Stimulated activated naive CD8-positive, alpha-beta T cell treated with anti-CD3 and anti-CD28 coated beads, Interleukin-15, Interleukin-2, amounts not matched to agents 100 ng/mL and 50 ng/mL, for 24 hours (primary cell): Measurements from ENCODE around the gene TAGLN.

Experiments used
- H3K27ac Mint-ChIP-seq: one replicate; pipeline ENCODE4 v1.8.0; 2021; ENCODE audit warnings: mild to moderate bottlenecking, mixed read lengths
- H3K27me3 Mint-ChIP-seq: one replicate; pipeline ENCODE4 v1.8.0; 2021; ENCODE audit warnings: mixed read lengths
- H3K36me3 Mint-ChIP-seq: one replicate; pipeline ENCODE4 v1.8.0; 2021; ENCODE audit warnings: low read depth, mixed read lengths
- H3K4me1 Mint-ChIP-seq: one replicate; pipeline ENCODE4 v1.8.0; 2021; ENCODE audit warnings: low read depth, mixed read lengths
- H3K4me3 Mint-ChIP-seq: one replicate; pipeline ENCODE4 v1.8.0; 2021; ENCODE audit warnings: mild to moderate bottlenecking, mixed read lengths
- H3K9me3 Mint-ChIP-seq: one replicate; pipeline ENCODE4 v1.8.0; 2021; ENCODE audit warnings: mixed read lengths

TAGLN gene

GRCh38 chr11:117187428-117187798, 11.8 kb upstream of the TAGLN start:
- Mint-ChIP-seq H3K27me3 (no peaks in the 10 kb centered on the region), H3K4me1 (no peaks in the 10 kb centered on the region)

DNA sequence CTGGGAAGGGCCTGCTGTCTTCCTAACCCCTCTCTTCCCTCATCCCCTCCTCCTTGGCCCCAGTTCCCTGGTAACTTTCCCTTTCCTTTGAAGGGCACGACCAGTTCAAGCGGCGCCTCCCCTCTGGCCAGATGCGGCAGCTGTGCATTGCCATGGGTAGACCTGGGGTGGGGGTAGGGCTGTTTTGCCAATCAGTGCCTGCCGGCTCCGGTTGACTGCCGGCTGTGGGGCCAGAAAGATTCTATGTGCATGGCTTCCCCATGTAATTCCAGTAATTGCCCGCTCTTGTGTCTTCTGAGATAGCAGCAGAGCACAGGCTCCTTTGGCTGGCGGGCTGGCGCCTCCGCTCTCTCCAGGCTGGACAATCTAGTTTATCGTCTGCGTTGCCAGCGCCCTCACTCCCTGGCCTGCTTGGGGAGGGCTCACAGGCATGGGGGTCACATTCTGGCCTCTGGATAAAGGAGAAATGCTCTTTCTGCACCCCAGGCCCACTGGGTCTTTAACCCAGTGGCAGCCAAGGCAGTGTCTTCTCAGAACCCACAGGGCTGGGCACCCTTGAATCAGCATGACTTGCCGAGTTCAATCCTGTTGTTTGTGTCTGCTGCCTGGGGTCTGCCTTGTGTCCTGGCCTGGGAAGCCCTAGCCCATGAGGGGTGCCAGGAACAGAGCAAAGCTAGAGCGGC, 11.2 kb upstream of the TAGLN start:
- peaks cover 3% of the 10 kb centered on the region for H3K36me3 Mint-ChIP-seq
- no peak overlapping the region for H3K4me3 Mint-ChIP-seq
- no peaks in the 10 kb centered on the region for H3K27me3 Mint-ChIP-seq
- H3K9me3 Mint-ChIP-seq: no peaks in the 10 kb centered on the region
- H3K27ac Mint-ChIP-seq: no peak overlapping the region
- no peaks in the 10 kb centered on the region for H3K4me1 Mint-ChIP-seq

More at GRCh38 chr11:117187428-117187798, 11.8 kb upstream of the TAGLN start:
- no peaks in the 10 kb centered on the region for H3K9me3 Mint-ChIP-seq
- peaks cover 3% of the 10 kb centered on the region for H3K36me3 Mint-ChIP-seq
- H3K4me3 Mint-ChIP-seq: no peak overlapping the region
- no peak overlapping the region for H3K27ac Mint-ChIP-seq

DNA sequence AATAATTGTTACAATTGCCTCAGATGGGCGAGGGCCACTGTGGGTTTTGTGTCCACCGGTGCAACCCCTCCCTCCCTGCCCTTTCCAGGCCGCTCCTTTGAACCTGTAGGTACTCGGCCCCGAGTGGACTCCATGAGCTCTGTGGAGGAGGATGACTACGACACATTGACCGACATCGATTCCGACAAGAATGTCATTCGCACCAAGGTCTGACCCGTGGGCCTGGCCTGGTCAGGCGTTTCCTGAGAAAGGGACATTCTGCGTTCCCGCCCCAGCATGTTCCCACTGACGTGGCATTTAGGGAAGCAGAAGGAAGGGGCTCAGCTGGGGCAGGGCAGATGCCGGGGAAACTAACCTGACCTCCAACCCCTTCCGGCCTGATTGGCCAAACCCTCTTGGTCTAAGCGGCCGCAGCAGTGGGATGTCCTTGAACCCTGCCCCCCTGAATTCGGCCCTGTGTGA, 10.5 kb upstream of the TAGLN start:
- Mint-ChIP-seq H3K9me3 (no peaks in the 10 kb centered on the region), H3K4me3 (no peak overlapping the region), H3K27me3 (no peaks in the 10 kb centered on the region), H3K4me1 (no peaks in the 10 kb centered on the region), H3K27ac (no peak overlapping the region), H3K36me3 (peaks cover 3% of the 10 kb centered on the region)

DNA sequence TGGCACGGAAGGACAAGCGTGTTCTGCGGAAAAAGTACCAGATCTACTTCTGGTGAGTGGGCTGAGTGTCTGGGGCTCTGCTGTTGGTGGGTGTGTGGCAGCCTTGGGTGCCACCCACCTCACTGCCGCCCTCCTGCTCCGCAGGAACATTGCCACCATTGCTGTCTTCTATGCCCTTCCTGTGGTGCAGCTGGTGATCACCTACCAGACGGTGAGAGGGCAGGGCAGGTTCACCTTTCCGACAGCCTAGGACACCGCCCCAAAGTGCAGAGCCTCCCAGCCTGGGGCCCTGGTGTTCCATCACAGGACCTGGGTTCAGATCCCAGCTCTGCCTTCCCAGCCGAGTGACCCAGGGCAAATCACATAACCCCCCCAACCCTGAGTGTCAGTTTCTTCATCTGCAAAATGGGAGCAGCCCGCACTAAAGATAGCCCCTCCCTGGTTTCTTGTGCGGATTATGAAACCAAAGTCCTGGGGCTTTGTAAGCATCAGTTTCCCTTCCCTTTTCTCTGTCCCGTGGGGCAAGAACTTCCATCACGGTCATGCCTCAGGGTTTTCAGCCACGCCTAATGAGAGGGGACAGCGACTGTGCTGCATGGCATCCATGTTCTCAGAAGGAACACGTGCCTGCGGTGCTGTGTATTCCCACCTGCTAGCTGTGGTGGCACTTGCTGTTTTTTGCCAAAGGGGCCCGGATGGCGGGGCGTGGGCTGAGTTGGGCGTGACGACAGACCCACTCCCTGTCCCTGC, 9.8 kb upstream of the TAGLN start:
- H3K27me3 Mint-ChIP-seq: no peaks in the 10 kb centered on the region
- H3K36me3 Mint-ChIP-seq: peaks cover 3% of the 10 kb centered on the region
- no peaks in the 10 kb centered on the region for H3K4me1 Mint-ChIP-seq
- H3K27ac Mint-ChIP-seq: no peak overlapping the region
- no peak overlapping the region for H3K4me3 Mint-ChIP-seq
- H3K9me3 Mint-ChIP-seq: no peaks in the 10 kb centered on the region

DNA sequence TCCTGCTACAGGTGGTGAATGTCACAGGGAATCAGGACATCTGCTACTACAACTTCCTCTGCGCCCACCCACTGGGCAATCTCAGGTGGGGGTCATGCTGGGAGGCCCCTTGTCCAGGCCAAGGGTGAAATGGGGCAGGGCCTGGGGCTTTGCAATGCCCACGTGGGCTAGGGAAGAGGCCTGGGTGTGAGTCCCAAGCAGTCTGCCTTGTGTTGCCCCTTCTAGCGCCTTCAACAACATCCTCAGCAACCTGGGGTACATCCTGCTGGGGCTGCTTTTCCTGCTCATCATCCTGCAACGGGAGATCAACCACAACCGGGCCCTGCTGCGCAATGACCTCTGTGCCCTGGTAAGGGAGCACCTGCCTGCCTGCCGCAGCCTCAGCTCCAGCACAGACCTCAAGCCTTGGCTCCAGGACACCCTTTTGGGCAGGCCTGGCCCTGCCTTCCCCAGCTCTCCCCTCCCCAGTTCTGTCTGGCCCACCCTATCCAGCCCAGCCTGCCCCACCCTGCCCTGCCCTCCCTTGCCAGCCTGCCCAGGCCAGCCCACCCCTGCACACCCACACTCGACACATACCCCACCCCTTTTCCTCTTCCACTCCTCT, 9.1 kb upstream of the TAGLN start:
- Mint-ChIP-seq H3K36me3 (peaks cover 3% of the 10 kb centered on the region), H3K27ac (no peak overlapping the region), H3K4me3 (no peak overlapping the region), H3K27me3 (no peaks in the 10 kb centered on the region), H3K9me3 (no peaks in the 10 kb centered on the region), H3K4me1 (no peaks in the 10 kb centered on the region)

DNA sequence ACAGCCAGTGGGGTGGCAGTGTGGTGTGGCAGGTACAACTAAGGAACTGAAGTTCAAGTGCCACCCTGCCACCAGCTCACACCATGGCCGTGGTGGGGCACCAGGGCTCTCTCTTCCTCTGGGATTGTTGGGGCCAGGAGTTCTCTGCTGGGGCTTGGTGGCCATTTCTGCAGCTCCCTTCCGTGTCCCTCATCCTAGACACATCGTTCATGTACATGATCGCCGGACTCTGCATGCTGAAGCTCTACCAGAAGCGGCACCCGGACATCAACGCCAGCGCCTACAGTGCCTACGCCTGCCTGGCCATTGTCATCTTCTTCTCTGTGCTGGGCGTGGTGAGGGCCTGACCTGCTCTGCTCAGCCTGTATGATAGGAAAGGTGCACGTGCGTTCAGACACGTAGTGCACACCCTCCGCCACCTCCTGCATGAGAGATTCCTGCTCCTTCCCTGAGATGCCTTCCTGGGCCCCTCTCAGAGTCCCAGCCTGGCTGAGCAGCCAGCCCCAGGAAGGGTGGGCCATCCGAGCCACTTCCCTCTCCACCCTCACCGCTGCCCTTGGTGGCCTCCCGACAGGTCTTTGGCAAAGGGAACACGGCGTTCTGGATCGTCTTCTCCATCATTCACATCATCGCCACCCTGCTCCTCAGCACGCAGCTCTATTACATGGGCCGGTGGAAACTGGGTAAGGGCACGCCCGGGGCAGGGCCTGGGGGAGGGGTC, 7.3 kb upstream of the TAGLN start:
- H3K27ac Mint-ChIP-seq: no peak overlapping the region
- no peaks in the 10 kb centered on the region for H3K9me3 Mint-ChIP-seq
- no peak overlapping the region for H3K4me3 Mint-ChIP-seq
- no peaks in the 10 kb centered on the region for H3K4me1 Mint-ChIP-seq
- H3K36me3 Mint-ChIP-seq: peaks cover 3% of the 10 kb centered on the region
- H3K27me3 Mint-ChIP-seq: no peaks in the 10 kb centered on the region

DNA sequence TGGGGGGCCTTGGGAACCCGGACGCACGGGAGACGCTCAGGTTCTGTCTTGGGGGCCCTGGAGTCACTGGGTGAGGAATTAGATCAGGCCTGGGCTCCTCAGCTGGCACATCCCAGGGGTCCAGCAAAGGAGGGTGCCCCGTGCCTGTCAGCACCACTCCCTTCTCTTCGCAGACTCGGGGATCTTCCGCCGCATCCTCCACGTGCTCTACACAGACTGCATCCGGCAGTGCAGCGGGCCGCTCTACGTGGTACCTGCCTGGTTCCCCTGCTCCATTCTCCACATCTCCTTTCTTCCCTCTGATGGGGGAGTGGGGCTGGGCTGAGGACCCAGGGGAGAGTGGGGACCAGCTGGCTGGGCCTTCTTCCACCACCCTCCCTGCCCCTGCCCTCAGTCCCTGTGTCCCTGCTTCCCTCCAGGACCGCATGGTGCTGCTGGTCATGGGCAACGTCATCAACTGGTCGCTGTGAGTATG, 6.7 kb upstream of the TAGLN start:
- Mint-ChIP-seq H3K36me3 (peaks cover 3% of the 10 kb centered on the region), H3K27ac (no peak overlapping the region), H3K9me3 (no peaks in the 10 kb centered on the region), H3K4me3 (no peak overlapping the region), H3K4me1 (no peaks in the 10 kb centered on the region), H3K27me3 (no peaks in the 10 kb centered on the region)

- no peaks in the 10 kb centered on the region for H3K9me3 Mint-ChIP-seq
- H3K27ac Mint-ChIP-seq: no peak overlapping the region
- H3K27me3 Mint-ChIP-seq: no peaks in the 10 kb centered on the region
- H3K4me3 Mint-ChIP-seq: no peak overlapping the region
- H3K4me1 Mint-ChIP-seq: no peaks in the 10 kb centered on the region
- peaks cover 3% of the 10 kb centered on the region for H3K36me3 Mint-ChIP-seq
Measured at GRCh38 chr11:117193130-117194020, 5.8 kb upstream of the TAGLN start.

- no peaks in the 10 kb centered on the region for H3K36me3 Mint-ChIP-seq
- H3K4me1 Mint-ChIP-seq: no peaks in the 10 kb centered on the region
- no peaks in the 10 kb centered on the region for H3K27me3 Mint-ChIP-seq
- H3K4me3 Mint-ChIP-seq: no peak overlapping the region
- H3K27ac Mint-ChIP-seq: no peak overlapping the region
- no peaks in the 10 kb centered on the region for H3K9me3 Mint-ChIP-seq
Measured at GRCh38 chr11:117194267-117194666, 4.9 kb upstream of the TAGLN start.

DNA sequence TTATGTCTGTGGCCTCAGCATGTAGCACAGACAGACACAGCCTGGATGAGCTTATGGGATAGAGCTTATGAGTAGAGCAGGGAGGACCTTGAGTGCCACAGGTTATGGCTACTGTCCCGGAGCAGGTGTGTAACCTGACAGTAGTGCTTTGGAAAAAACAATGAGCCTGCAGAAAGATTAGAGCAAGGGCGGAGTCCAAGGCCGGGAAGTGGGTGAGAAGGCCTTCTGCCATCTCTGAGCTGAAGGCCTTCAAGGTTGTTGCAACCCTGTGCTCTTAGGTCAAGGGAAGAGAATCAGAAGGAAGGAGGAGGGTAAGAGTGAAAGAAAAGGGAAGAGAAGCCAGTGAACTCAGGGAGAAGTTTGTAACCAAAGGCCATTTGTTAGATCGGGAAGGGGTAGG, 3.9 kb upstream of the TAGLN start:
- no peak overlapping the region for H3K27ac Mint-ChIP-seq
- no peaks in the 10 kb centered on the region for H3K9me3 Mint-ChIP-seq
- no peaks in the 10 kb centered on the region for H3K4me1 Mint-ChIP-seq
- H3K27me3 Mint-ChIP-seq: no peaks in the 10 kb centered on the region
- no peaks in the 10 kb centered on the region for H3K36me3 Mint-ChIP-seq
- no peak overlapping the region for H3K4me3 Mint-ChIP-seq

DNA sequence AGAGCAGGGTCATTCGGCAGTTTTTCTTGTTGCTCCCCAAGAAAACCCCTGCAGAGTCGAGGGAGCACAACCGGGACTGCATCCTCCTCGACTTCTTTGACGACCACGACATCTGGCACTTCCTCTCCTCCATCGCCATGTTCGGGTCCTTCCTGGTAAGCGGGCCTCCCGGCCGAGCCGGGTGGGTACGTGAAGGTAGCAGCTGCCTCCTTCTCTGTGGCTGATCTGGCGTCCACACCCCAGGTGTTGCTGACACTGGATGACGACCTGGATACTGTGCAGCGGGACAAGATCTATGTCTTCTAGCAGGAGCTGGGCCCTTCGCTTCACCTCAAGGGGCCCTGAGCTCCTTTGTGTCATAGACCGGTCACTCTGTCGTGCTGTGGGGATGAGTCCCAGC, 3.4 kb upstream of the TAGLN start:
- no peaks in the 10 kb centered on the region for H3K36me3 Mint-ChIP-seq

DNA sequence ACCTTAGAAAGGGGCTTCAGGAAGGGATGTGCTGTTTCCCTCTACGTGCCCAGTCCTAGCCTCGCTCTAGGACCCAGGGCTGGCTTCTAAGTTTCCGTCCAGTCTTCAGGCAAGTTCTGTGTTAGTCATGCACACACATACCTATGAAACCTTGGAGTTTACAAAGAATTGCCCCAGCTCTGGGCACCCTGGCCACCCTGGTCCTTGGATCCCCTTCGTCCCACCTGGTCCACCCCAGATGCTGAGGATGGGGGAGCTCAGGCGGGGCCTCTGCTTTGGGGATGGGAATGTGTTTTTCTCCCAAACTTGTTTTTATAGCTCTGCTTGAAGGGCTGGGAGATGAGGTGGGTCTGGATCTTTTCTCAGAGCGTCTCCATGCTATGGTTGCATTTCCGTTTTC, 2.2 kb upstream of the TAGLN start:
- H3K9me3 Mint-ChIP-seq: no peaks in the 10 kb centered on the region
- H3K4me3 Mint-ChIP-seq: no peak overlapping the region
- H3K4me1 Mint-ChIP-seq: no peaks in the 10 kb centered on the region
- H3K27ac Mint-ChIP-seq: no peak overlapping the region
- H3K27me3 Mint-ChIP-seq: no peaks in the 10 kb centered on the region
- no peaks in the 10 kb centered on the region for H3K36me3 Mint-ChIP-seq

More for the DNA sequence above, 3.4 kb upstream of the TAGLN start:
- Mint-ChIP-seq H3K9me3 (no peaks in the 10 kb centered on the region), H3K27ac (no peak overlapping the region), H3K27me3 (no peaks in the 10 kb centered on the region), H3K4me1 (no peaks in the 10 kb centered on the region), H3K4me3 (no peak overlapping the region)

DNA sequence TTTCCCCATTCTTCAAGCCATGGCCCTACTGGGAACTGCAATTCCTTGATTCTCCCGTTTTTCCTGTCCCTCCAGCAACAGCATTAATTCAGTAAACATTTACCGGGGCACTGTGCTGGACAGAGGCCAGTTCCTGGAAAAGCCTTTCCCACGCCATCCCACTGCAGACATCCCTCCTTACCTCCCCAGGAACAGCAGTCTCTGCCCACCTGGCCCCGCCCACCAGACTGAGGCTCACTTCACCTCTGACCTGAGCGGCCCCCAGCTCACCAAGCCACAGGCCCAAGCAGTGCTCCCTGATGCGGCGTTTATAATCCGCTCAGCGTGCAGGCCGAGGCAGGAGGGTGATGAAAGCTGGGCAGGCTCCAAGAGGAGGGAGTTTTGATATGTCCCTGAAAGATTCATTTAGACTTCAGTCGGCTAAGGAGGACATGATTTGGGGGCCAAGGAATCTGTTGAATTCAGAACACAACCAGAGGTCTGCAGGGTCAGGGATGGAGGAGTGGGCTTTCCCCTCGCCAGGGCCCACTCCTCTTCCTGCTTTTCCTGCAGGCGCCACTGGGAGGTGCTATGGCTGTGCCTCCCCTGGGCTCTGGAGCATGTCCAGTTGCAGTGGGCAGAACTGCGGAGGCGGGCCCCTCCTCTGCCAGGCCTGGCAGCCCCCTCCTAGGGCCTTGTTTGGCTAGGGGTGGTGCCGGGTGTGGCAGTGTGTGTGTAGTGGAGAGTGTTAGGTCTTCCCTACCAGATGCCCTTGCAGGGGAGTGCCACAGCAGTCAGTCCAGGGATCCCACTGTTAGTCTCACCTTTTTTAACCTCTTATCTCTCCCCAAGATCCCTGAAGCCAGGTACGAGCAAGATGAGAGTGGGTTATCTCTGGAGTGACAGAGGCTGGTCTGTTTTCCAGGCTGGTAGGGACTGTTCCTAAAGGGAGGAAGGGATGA, 1.4 kb upstream of the TAGLN start:
- no peaks in the 10 kb centered on the region for H3K9me3 Mint-ChIP-seq
- no peaks in the 10 kb centered on the region for H3K36me3 Mint-ChIP-seq
- H3K27ac Mint-ChIP-seq: no peak overlapping the region
- H3K27me3 Mint-ChIP-seq: no peaks in the 10 kb centered on the region
- no peak overlapping the region for H3K4me3 Mint-ChIP-seq
- H3K4me1 Mint-ChIP-seq: no peaks in the 10 kb centered on the region
